WERI-Rb-1 (cell line): Measurements from ENCODE around the gene CD300LB.

ENCODE experiments used
- DNase-seq: peaks from one replicate; pipeline ENCODE4 v3.0.0-alpha.2; 2020
- H3K27ac ChIP-seq: fragments of 250-450 bp; sonication (Bioruptor Pico); 2 replicates; pipeline ENCODE4 v1.5.1; 2020; ENCODE audit warnings: mild to moderate bottlenecking, moderate library complexity
- H3K27me3 ChIP-seq: fragments of 250-450 bp; sonication (Bioruptor Pico); 2 replicates; pipeline ENCODE4 v1.5.1; 2021; ENCODE audit warnings: mild to moderate bottlenecking, low read depth, moderate library complexity; ENCODE audit not compliant: insufficient read depth, severe bottlenecking
- H3K36me3 ChIP-seq: fragments of 250-450 bp; sonication (Bioruptor Pico); 2 replicates; pipeline ENCODE4 v1.5.1; 2020; ENCODE audit warnings: mild to moderate bottlenecking, moderate library complexity
- H3K4me3 ChIP-seq: 2 replicates; pipeline ENCODE4 v1.5.1; 2011; ENCODE audit warnings: low read depth, mild to moderate bottlenecking, control low read depth, low read length
- H3K9me3 ChIP-seq: fragments of 250-450 bp; sonication (Bioruptor Pico); 2 replicates; pipeline ENCODE4 v1.5.1; 2021; ENCODE audit warnings: mild to moderate bottlenecking, moderate library complexity; ENCODE audit not compliant: severe bottlenecking
- CTCF ChIP-seq: IDR thresholded peaks from 2 replicates; pipeline ENCODE4 v1.5.1; 2011; ENCODE audit warnings: low read depth, mild to moderate bottlenecking, control low read depth, inconsistent platforms, low read length

CD300LB gene

GRCh38 chr17:74571621-74572270 lies 40.5 kb upstream of the CD300LB start:
- TF ChIP-seq CTCF = no peak
- H3K9me3 ChIP-seq = peaks cover 14% of the 10 kb centered on the region

GRCh38 chr17:74569020-74570003 lies 38.0 kb upstream of the CD300LB start:
- H3K9me3 ChIP-seq = peaks cover 13% of the 10 kb centered on the region
- no peaks in the 10 kb centered on the region for H3K36me3 ChIP-seq
- DNase-seq = peak; percentile 40
- no peak for TF ChIP-seq CTCF
- no peak overlapping the region for H3K27ac ChIP-seq
- H3K27me3 ChIP-seq = peaks cover 91% of the 10 kb centered on the region
- H3K4me3 ChIP-seq = no peak overlapping the region

More at GRCh38 chr17:74571621-74572270, 40.5 kb upstream of the CD300LB start:
- Histone ChIP-seq H3K27ac (no peak overlapping the region), H3K36me3 (no peaks in the 10 kb centered on the region), H3K27me3 (peaks cover 94% of the 10 kb centered on the region), H3K4me3 (no peak overlapping the region)
- no peak for DNase-seq

GRCh38 chr17:74568106-74568873 lies 37.0 kb upstream of the CD300LB start:
- DNase-seq = no peak
- Histone ChIP-seq H3K36me3 (no peaks in the 10 kb centered on the region), H3K9me3 (peaks cover 13% of the 10 kb centered on the region), H3K27ac (no peak overlapping the region), H3K4me3 (no peak overlapping the region), H3K27me3 (peaks cover 95% of the 10 kb centered on the region)
- TF ChIP-seq CTCF = no peak

- DNase-seq = no peak
- H3K27me3 ChIP-seq = peaks cover 95% of the 10 kb centered on the region
Observed at GRCh38 chr17:74567397-74567796, 36.1 kb upstream of the CD300LB start, which contains the start of gene CD300H. Gene CD300H (minus strand): TSS chr17:74567509.

More at GRCh38 chr17:74567397-74567796, 36.1 kb upstream of the CD300LB start, which contains the start of gene CD300H:
- no peak within 1 kb of the TSS for H3K4me3 ChIP-seq
- no peaks in the 10 kb centered on the region for H3K36me3 ChIP-seq
- H3K9me3 ChIP-seq = peaks cover 10% of the 10 kb centered on the region
- no peak for TF ChIP-seq CTCF
- H3K27ac ChIP-seq = no peak within 1 kb of the TSS
